H54 (cell line): ENCODE measurements around the gene LRCOL1.

Source experiments
- DNase-seq: peaks from one replicate; pipeline ENCODE4 v3.0.0; 2011; ENCODE audit warnings: low spot score, mixed read lengths; ENCODE audit not compliant: insufficient read length
- FAIRE-seq: peaks from 3 replicates; lab custom pipeline; 2011; peaks lifted over from hg19 to GRCh38; lab: Jason Lieb, UNC
- POLR2A ChIP-seq: IDR thresholded peaks from 2 replicates; pipeline ENCODE4 v1.6.1; 2011; ENCODE audit warnings: low read depth, mild to moderate bottlenecking, low read length

The LRCOL1 gene

DNA sequence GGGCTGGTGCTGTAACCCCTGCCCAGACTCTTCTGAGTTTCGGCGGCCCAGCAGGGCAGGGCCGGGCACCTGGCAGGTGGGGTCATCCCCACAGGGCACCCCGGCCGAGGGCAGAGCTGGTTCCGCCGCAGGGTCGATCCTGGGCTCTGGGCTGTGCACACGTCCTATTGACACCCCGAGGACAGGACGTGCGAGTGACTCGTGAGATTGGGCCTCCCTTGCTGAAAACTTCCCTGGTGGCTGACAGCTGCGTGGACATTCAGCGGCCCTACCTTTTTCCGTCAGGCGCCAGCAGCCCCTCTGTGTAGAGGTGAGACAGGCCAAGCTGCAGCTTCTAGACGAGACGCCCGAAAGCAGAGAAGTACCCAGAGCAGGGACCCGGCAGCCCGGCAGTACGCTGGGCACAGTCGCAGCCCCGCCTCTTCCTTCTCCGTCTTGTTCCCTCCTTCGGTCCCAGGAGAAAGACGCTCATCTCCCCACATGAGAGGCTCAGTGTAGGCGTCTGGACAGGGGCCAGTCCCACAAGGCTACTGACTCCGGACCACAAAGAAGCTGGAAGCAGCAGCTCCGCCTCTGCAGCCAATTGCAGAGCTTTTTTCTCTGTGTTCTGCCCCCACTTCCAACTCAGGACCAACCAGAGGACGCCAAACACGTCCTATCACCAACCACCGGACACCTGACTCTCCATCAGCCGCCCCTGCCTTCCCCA is at the start of gene LRCOL1:
TSS of gene LRCOL1 (minus strand) at position 532 of the 709 bp plus-strand sequence. CDS start 4,331 bp downstream, outside the sequence.
- TF ChIP-seq POLR2A: no peak
- DNase-seq: no peak
- FAIRE-seq: no peak

DNA sequence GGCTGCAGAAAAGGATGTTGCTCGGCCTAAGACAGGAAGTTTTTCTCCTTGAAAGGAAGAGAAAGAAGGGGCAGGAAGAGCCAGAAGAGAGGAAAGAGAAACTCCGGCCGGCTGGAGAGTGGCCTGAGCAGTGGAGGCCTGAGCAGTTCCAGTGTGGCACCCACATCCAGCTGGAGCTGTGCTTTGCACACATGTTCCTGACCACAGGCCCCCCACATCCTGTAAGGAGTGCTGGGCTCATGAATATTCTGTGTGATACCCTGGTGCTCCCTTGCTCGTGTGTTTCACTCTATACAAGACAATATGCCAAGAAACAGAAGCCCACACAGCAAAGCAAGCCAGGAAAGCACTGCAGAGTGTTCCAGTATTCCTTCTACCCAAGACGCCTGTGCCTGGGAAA is 49.7 kb upstream of the LRCOL1 start:
- DNase-seq (no peak), FAIRE-seq (no peak)
- TF ChIP-seq POLR2A: no peak

DNA sequence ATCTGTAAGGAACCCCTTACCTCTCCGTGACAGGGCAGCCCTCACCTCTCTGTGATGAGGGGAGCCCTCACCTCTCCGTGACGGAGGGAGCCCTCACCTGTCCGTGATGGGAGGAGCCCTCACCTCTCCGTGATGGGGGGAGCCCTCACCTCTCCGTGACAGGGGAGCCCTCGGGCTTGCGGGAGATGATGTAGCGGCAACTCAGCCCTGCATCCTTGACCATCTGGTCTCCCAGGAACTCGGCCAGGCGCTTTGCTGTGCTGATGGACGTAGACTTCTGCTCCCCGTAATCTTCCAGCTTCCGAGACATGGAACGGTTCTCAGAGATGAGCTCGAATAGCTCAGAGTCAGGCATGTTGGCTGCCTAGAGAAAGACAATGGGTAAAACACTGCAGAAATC is 48.8 kb upstream of the LRCOL1 start:
- no peak for TF ChIP-seq POLR2A
- DNase-seq (no peak), FAIRE-seq (no peak)

DNA sequence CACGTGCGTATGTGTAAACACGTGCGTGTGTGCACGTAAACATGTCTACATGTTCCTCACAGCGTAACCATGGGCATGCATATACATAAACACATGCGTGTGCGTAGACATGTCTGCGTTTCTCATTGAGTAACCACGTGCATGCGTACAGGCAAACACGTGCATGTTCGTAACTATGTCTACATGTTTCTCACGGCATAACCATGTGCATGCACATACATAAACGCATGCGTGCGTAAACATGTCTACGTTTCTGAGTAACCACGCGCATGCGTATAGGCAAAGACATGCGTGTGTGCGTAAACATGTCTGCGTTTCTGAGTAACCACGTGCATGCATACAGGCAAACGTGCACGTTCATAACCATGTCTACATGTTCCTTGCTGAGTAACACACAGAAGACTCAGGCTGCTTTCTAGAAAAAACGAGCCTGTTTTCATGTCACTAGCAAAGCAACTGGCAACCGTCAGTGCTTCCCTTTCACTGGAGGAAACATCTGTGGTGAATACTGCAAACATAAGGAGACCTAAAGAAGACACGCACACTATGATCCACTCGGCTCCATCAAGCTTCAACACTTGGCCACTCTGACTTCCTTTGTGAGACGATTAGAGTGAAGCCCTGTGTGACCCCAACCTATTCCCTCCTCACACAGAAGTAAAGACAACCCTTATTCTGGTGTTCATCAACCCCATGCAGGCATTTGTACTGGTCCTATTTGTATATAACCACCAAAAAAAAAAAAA is 47.9 kb upstream of the LRCOL1 start:
- FAIRE-seq: no peak
- no peak for TF ChIP-seq POLR2A
- DNase-seq: no peak

DNA sequence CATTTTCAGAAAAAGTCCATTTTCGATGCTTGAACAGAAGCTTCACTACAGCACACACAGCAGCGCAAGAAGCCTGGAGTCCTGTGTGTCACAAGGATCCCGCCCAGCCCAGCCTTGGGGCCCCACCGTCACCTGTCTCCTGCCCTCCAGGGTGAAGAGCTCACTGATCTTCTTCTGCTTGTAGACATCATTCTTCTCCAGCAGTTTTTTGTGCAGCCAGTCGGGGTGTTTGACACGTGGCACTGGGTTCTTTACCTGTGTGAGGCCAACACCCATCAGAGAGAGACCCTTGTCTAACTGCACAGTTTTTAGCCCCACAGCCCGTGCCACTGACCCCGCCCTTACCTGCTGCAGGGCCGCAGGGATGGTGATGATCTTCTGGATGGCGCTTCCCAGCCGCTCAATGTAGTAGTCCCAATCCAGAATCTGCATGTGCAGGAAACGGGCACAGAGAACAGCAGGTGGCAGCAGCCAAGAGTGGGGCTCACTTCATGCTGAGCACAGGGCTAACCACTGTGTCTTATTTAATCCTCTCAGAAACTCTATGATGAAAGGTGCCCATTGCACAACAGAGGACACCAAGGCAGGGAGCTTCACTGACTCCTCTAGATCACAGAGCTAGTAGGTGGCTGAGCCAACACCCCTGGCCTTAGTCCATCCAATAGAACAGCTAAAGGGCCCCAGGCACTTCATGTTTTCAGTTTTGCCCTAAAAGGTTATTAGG is 46.8 kb upstream of the LRCOL1 start:
- TF ChIP-seq POLR2A: no peak
- no peak for FAIRE-seq
- DNase-seq: no peak

DNA sequence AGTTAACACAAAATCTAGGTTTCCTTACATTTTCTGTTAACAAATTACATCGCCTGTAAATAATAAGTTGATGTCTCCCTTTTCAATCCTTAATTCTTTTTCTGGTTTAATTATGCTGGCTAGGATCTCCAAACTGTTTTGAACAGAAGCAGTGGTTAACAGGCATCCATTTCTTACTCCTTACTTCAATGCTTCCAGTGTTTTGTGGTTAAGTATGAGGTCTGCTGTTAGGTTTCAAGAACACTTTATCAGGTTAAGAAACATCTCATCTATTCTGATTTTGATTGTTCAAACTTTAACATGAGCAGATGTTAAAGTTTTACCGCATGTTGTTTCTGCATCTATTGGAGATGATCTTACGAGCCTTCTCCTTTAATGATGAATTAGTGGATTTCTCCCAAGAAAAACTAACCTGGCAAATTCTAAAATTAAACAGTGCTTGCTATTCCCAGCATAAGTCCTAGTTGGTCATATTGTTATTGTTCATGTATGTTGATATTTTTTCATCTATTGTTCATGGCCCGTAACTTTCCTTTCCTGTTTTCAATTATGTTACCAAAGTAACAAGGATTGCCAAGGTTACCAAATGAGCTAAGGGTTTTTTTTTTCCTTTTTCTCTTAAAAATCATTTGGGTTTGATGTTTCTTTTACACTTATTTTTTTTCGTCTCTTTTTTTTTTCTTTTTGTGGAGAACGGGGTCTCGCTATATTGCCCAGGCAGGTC is 43.3 kb upstream of the LRCOL1 start:
- FAIRE-seq (no peak), DNase-seq (no peak)
- TF ChIP-seq POLR2A: no peak

DNA sequence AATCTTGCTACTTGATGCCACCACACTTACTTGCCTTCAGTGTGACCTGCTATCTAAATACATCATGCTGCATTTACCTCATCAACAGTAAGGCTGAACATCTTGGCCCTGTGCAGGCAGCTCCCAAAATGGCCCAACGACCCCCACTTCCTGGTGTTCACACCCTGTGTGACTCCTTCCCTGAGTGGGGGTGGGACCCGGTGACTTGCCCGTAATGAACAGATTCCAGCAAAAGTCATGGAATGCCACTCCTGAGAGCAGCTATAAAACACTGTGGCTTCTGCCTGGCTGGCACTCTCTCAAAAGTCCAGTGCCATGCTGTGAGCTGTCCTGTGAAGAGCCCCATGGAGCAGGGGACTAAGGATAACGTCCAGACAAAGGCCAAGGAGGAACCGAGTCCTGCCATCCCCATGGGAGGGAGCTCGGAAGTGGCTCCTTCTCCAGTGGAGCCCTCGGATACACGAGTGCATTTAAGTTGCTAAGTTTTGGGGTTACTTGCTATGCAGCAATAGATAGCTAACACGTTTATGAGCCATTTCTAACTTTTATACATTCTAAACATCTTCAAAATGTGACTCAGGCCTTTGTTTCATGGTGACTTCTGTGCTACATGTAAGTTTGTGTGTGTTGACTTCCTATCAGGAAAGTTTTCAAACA is 41.2 kb upstream of the LRCOL1 start:
- TF ChIP-seq POLR2A: no peak
- no peak for FAIRE-seq
- DNase-seq: no peak

DNA sequence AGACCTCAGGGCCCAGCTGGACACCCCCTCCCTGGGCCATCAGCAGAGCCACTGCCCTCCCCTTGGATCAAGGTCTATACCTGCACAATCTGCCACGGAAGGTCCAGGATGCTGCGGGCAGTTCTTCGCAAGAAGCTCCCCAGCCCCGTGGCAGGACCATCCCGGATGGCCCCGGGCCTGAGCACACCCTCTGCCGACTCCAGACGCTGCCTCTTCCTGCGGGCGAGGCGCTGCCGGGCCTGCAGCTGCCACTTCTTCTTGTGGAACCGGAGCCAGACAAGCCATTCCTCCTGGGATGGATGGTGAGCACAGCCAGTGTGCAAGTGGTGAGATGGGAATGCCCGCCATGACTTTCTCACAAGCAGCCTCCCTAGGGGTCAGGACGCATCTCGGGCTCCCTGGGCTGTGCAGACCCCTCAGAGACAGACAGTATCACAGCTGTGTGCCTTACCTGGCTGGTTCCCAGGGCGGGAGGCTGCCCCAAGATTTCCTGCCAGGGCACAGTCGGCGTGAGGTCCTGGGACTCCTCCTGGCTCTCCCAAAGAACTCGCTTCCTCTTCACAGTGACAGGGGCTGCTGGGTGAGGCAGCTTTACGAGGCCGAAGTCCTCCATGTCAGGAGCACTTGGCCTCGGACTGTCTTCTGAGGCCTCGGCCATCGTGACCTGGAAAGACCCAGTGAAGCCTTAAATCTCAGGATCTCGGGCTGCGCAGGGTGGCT is 39.0 kb upstream of the LRCOL1 start:
- no peak for DNase-seq
- no peak for FAIRE-seq
- TF ChIP-seq POLR2A: no peak

DNA sequence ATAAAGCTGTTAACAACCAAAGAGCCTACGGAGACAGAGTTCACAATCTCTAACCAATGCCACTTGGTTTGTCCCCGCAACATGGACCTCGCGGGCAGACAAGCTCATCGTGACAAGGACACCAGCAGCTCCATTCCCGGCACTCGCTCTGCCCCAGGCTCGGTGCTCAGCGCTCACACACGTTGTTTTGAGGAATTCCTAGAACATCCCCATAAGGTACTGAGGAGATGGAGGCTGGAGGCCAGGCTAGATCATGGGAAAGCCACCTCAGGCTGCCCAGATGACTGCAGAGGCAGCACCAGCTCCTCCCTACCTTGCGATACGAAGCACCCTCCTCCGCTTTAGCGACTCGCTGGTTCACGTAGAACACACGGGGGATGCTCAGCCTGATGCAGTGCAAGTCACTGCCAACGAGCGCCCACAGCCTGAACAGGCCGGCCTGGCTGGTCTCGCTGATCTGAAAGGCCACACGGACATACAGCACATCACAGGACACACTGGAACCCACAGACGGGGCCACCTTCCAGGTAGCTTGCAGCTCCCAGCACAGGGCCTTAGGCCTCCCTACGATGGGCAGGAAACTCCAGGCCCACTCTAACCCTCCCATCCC is 38.3 kb upstream of the LRCOL1 start:
- TF ChIP-seq POLR2A: no peak
- no peak for FAIRE-seq
- no peak for DNase-seq

DNA sequence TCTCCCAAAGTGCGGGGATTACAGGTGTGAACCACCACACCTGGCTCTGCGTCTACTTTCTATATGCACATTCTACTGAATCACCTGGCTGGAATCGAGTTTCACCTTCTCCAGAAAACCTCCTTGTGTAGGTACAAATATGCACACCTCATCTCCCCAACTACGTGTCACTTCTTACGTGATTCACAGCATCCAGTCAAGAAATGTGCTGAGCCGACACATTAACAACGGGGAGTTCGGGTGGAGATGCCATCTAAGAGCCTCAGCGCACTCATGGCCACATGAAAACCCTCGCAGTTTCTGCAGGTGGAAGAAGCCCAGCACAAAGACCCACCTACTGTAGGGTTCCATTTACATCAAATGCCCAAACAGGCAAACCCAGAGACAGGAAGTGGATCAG is 37.5 kb upstream of the LRCOL1 start:
- FAIRE-seq (no peak), DNase-seq (no peak)
- TF ChIP-seq POLR2A: no peak

DNA sequence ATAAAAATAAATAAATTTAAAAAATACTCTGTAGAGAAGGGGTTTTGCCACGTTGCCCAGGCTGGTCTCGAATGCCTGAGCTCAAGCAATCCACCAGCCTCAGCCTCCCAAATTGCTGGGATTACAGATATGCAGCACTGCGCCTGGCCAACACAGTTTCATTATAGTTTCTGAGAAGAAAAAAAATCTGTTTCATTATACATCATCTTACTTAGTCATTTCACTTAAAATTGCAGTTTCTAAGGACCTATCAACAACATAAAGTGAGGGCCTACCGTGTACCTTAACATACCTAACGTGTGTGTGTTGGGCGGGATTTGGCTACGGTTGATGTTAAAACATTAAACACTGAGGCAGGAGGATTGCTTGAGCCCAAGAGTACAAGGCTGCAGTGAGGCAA is 36.5 kb upstream of the LRCOL1 start:
- no peak for TF ChIP-seq POLR2A
- DNase-seq (no peak), FAIRE-seq (no peak)
